Tibial artery (tissue), 4 donors: ENCODE measurements around the gene SURF4.

Source experiments
- DNase-seq, 2 donors: peaks; one replicate each; pipeline ENCODE4 v3.0.0-alpha.2; 2019
- H3K27ac ChIP-seq, 2 donors: fragments of 200-600 bp; sonication (generic) in 1 of 2; 1 replicate in 1 of 2; 2 replicates in 1 of 2; pipeline ENCODE4 v1.5.1; 2018 to 2019; ENCODE audit warnings: mild to moderate bottlenecking in 1 of 2
- H3K27me3 ChIP-seq, 2 donors: fragments of 200-600 bp; sonication (generic) in 1 of 2; one replicate each; pipeline versions ENCODE4 v1.5.1 to v1.6.0; 2016 to 2019
- H3K36me3 ChIP-seq, 3 donors: fragments of 200-600 bp; sonication (generic) in 2 of 3; one replicate each; pipeline ENCODE4 v1.5.1; 2016 to 2019; ENCODE audit warnings: mild to moderate bottlenecking in 2 of 3
- H3K4me1 ChIP-seq, 4 donors: fragments of 200-600 bp; sonication (generic) in 2 of 4; 1 replicate in 3 of 4; 2 replicates in 1 of 4; pipeline ENCODE4 v1.5.1; 2016 to 2019
- H3K4me3 ChIP-seq, 2 donors: fragments of 200-600 bp; sonication (generic) in 1 of 2; 1 replicate in 1 of 2; 2 replicates in 1 of 2; pipeline ENCODE4 v1.5.1; 2018 to 2019; ENCODE audit warnings: mild to moderate bottlenecking in 2 of 2
- H3K9me3 ChIP-seq, 3 donors: fragments of 200-600 bp; sonication (generic) in 1 of 3; one replicate each; pipeline ENCODE4 v1.5.1; 2016 to 2019
- CTCF ChIP-seq, 2 experiments: fragments of 200-600 bp in 1 of 2; fragments of 450-650 bp in 1 of 2; IDR thresholded peaks; one replicate each; pipeline ENCODE4 v1.5.1; 2017 to 2019; ENCODE audit warnings: antibody characterized with exemption in 2 of 2, mild to moderate bottlenecking in 1 of 2, moderate library complexity in 1 of 2
- intact Hi-C: fragments of 100-400 bp; cut with DNase I; formaldehyde crosslinking; loops from one replicate; pipeline ENCODE4 v1.15.0; 2023; ENCODE audit warnings: low total_unique reads

Gene SURF4

DNA sequence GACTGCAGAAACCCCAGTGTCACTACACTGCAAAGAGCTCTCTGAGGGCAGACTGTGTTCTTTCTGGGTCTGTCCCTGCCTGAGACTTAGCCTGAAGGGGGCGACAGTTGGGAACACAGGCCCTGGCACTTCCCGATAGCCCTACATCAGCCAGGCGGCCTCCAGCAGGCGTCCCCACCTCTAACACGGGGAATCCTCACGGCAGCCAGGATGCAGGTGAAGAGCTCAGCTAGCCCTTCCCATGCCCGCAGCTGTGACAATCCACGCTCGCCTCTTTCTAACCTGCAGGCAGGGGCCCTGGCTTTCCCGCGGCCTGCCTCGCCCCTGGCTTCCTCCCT, 33.8 kb downstream of the SURF4 start:
- Histone ChIP-seq H3K4me1 (peaks cover 0 to 15% (median 14%) of the 10 kb centered on the region in 4 donors), H3K27ac (no peak overlapping the region), H3K36me3 (peaks cover 33 to 76% (median 65%) of the 10 kb centered on the region in 3 donors), H3K9me3 (no peaks in the 10 kb centered on the region), H3K4me3 (no peak overlapping the region), H3K27me3 (no peaks in the 10 kb centered on the region)
- TF ChIP-seq CTCF (IDR thresholded peaks at IDR 0.05), result no peak
- no peak for DNase-seq
- intact Hi-C loops, result no loop called here

- Histone ChIP-seq H3K4me1 (peaks cover 0 to 15% (median 12%) of the 10 kb centered on the region in 4 donors), H3K36me3 (peaks cover 33 to 76% (median 65%) of the 10 kb centered on the region in 3 donors), H3K9me3 (no peaks in the 10 kb centered on the region), H3K4me3 (no peak overlapping the region), H3K27ac (no peak overlapping the region), H3K27me3 (no peaks in the 10 kb centered on the region)
- no peak for TF ChIP-seq CTCF (IDR thresholded peaks at IDR 0.05)
- DNase-seq, result peak in 1 of 2 donors; percentile 71
- intact Hi-C loops, result no loop called here
Measured at GRCh38 chr9:133341369-133342068, 34.3 kb downstream of the SURF4 start.

- no peak overlapping the region for H3K27ac ChIP-seq
- H3K4me3 ChIP-seq, result no peak overlapping the region
- no peaks in the 10 kb centered on the region for H3K27me3 ChIP-seq
- no peak for TF ChIP-seq CTCF (IDR thresholded peaks at IDR 0.05)
- no peaks in the 10 kb centered on the region for H3K9me3 ChIP-seq
- DNase-seq, result no peak
- intact Hi-C loops, result no loop called here
- H3K4me1 ChIP-seq, result peaks cover 0 to 12% (median 9%) of the 10 kb centered on the region in 4 donors
- H3K36me3 ChIP-seq, result peaks cover 33 to 75% (median 64%) of the 10 kb centered on the region in 3 donors
Measured at GRCh38 chr9:133340916-133341315, 34.9 kb downstream of the SURF4 start.

DNA sequence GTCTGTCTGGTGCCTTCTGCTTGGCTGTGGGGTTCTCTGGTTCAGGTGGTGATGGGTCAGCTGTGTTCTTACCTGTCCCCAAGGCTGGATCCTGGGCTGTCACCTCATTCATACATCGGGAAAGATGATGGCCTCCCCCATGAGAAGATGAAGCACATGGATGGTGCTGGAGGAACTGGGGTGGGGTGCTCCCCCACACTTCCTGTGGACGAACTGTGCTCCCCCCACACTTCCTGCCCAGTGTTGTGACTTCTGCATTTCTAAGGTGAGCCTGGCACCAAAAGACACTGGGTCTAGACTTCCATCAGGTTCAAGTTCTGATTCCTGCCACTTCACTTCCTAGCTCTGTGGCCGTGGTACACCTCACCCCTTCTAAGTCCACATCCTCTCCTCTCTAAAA, 35.6 kb downstream of the SURF4 start:
- intact Hi-C loops, result no loop called here
- Histone ChIP-seq H3K36me3 (peaks cover 28 to 68% (median 58%) of the 10 kb centered on the region in 3 donors), H3K4me1 (peaks cover 0 to 12% (median 10%) of the 10 kb centered on the region in 4 donors), H3K4me3 (no peak overlapping the region), H3K27me3 (no peaks in the 10 kb centered on the region), H3K27ac (no peak overlapping the region), H3K9me3 (no peaks in the 10 kb centered on the region)
- no peak for TF ChIP-seq CTCF (IDR thresholded peaks at IDR 0.05)
- DNase-seq, result no peak

GRCh38 chr9:133339641-133340040, 36.2 kb downstream of the SURF4 start:
- no peak for DNase-seq
- Histone ChIP-seq H3K27ac (no peak overlapping the region), H3K4me3 (no peak overlapping the region), H3K9me3 (no peaks in the 10 kb centered on the region), H3K36me3 (peaks cover 22 to 63% (median 51%) of the 10 kb centered on the region in 3 donors), H3K4me1 (peaks cover 0 to 18% (median 16%) of the 10 kb centered on the region in 4 donors), H3K27me3 (no peaks in the 10 kb centered on the region)
- no peak for TF ChIP-seq CTCF (IDR thresholded peaks at IDR 0.05)
- intact Hi-C loops, result loop anchor here (10.0 kb wide), 2 partner anchors 145 to 315 kb away; no protein-coding TSS in a partner anchor
